Neural progenitor cell (in vitro differentiated cells): ENCODE measurements around the gene GRIK2.

Source experiments
- EZH2 ChIP-seq: fragments of 200-600 bp; sonication (generic); IDR thresholded peaks from 2 replicates; pipeline ENCODE4 v1.6.1; 2017; ENCODE audit warnings: antibody characterized with exemption, mild to moderate bottlenecking, moderate library complexity
- EZH2phosphoT487 ChIP-seq: fragments of 200-600 bp; sonication (generic); IDR thresholded peaks from 2 replicates; pipeline ENCODE4 v1.6.1; 2017; ENCODE audit warnings: antibody characterized with exemption
- TF ChIP-seq, protein P1 (sequence below): fragments of 200-600 bp; sonication (generic); IDR thresholded peaks from 2 replicates; pipeline ENCODE4 v1.5.1; 2017; ENCODE audit warnings: antibody characterized with exemption, mild to moderate bottlenecking

- TF ChIP-seq EZH2 (no peak), EZH2phosphoT487 (no peak)
- TF ChIP-seq, protein P1, sequence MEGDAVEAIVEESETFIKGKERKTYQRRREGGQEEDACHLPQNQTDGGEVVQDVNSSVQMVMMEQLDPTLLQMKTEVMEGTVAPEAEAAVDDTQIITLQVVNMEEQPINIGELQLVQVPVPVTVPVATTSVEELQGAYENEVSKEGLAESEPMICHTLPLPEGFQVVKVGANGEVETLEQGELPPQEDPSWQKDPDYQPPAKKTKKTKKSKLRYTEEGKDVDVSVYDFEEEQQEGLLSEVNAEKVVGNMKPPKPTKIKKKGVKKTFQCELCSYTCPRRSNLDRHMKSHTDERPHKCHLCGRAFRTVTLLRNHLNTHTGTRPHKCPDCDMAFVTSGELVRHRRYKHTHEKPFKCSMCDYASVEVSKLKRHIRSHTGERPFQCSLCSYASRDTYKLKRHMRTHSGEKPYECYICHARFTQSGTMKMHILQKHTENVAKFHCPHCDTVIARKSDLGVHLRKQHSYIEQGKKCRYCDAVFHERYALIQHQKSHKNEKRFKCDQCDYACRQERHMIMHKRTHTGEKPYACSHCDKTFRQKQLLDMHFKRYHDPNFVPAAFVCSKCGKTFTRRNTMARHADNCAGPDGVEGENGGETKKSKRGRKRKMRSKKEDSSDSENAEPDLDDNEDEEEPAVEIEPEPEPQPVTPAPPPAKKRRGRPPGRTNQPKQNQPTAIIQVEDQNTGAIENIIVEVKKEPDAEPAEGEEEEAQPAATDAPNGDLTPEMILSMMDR = no peak
Observed at GRCh38 chr6:101517632-101518031, 124.1 kb downstream of the GRIK2 start.
